Measurements from ENCODE around the gene ANP32B.
"Not testable (repeated sequence)": the region's sequence is repeated elsewhere in the genome, so short reads cannot be mapped to it uniquely, and the experiment has no call there.

Gene ANP32B

DNA sequence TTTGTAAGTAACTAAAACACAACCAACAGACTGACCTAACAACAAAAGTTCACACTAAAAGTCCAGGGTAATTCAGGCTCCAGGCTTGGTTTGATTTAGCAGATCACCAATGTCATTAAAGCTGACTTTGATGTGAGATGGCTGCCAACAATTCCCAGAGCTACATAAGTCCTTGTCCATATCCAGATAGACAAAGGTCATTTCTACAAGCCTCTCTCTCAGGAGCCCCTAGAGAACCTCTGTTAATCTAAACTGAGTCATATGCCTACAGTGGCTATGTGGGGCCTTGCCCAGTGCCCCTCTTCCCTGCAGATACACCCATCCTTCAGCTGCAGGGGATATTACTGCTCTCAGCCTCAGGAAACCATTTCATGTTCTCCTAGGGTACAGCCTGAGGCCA is 18.2 kb upstream of the ANP32B start:
- no peak for DNase-seq

DNA sequence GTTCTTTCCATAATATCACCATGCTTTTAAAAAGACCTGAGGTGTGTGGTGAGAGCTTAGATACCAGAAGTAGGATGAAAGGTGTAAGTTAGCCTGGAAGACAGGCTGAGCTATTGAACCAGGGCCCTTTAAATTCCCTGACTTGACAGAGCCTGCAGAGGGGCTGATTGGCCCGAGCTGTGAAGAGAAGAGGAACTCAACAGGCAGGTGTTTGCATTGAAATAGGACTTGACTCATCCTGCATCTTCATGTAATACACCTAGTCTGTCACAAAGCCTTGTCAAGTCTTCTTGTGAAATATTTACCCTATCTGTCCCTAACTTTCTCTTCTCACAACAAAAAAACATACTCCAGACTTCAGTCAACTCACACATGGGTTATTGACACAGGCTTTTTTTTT is 16.6 kb upstream of the ANP32B start:
- DNase-seq = no peak

DNA sequence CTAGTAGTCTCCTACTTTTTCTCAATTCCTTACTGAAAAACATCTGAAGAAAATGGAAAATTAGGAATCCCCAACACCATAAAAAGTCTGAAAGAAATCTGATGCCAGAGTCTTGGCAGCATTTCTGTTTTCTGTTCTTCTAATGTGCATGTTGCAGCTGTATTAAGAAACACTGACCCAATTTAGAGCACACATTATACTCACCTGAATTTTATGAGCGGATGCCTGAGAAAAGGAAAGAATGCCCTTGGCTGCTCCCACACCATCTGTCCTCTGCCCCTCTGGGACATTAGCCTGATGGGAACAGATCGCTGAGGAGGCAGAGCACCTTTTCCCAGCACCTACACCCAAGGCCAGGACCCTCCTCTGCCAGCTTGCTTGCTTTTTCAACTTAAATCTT is 14.1 kb upstream of the ANP32B start:
- DNase-seq = no peak

DNA sequence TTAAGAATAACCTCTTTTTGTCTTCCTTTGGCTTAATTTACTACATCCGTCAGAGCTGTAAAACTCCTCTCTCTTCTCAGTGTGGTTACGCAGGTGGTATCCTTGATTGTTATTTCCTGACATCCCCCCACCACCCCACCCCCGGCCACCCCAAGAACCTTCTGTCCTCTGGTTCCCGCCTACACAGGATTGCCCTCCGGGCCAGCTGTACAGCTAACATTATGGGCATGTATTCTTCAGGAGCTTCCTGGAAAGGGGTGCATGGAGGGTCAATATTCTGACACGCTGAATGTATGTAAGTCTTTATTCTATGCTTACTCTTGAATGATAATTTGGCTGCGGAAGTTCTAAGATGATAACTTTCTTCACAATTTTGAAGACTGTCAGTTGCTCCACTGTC is 13.0 kb upstream of the ANP32B start:
- DNase-seq = no peak

DNA sequence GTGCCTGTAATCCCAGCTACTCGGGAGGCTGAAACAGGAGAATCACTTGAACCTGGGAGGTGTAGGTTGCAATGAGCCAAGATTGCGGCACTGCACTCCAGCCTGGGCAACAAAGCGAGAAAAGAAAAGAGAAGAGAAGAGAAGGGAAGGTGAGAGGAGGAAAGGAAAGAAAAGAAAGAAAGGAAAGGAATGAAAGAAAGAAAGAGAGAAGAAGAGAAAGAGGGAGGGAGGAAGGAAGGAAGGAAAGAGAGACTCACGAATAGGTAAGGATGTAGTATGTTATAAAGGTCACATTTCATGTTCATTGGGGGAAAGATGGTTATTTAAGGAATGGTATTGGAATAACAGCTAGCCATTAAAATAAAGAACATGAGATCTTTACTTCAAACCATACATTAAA is 10.4 kb upstream of the ANP32B start:
- DNase-seq = no peak

DNA sequence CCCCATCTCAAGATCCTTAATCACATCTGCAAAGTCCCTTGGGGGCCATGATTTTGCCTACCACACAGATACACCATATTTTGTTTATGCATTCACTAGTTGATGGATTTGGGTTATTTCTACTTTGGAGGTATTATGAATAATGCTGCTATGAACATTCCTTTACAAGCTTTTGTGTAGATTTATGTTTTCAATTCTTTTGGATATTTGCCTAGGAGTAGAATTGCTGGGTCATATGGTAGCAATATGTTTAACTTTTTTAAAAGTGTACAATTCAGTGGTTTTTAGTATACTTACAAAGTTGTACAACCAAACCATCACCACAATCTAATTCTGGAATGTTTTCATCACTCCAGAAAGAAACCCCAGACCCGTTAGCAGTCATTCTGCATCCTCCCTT is 7.8 kb upstream of the ANP32B start:
- no peak for DNase-seq

DNA sequence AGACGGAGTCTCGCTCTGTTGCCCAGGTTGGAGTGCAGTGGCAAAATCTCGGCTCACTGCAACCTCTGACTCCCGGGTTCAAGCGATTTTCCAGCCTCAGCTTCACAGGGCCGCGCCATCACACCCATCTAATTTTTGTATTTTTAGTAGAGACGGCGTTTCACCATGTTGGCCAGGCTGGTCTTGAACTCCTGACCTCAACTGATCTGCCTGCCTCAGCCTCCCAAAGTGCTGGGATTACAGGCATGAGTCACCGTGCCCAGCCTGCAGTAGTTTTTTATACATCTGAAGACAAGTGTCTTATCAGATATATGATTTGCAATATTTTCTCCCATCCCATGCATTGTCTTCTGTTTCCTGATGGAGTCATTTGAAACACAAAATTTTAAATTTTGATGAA is 6.5 kb upstream of the ANP32B start:
- DNase-seq = not testable (repeated sequence)

DNA sequence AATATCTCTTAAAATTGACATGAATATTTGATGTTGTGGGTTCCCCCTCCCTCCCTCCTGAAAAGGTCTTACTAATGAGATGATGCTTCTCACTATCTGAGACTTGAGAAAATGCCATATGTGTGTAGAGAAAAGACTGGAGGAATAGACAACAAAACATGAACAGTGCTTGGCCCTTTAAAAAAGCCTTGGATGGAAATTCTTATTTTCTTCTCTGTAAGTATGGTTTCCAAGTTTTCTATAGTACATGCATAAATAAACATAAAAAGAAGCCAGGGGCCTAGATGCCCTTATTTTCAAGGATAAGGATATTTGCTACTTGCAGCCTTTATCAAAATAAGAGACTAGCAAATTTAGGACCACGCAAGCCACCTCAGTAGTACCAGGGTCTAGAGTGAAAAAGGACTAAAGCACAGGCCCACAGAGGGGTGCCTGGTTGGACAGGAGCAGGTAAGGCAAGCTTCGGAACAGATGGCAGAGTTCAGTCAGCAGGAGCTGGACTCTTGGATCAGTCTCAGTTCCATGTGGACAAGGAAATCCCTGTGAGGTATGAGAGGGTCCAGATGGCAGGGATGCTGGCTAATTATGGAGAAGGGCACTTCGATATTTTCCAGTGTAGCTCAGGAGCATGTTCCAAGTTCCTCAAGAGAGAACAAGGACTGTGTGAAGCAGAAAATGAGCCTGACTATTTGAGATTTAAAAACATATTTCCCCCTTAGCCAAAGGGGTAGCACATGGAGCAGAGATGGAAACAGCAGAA is 4.6 kb upstream of the ANP32B start:
- no peak for DNase-seq

DNA sequence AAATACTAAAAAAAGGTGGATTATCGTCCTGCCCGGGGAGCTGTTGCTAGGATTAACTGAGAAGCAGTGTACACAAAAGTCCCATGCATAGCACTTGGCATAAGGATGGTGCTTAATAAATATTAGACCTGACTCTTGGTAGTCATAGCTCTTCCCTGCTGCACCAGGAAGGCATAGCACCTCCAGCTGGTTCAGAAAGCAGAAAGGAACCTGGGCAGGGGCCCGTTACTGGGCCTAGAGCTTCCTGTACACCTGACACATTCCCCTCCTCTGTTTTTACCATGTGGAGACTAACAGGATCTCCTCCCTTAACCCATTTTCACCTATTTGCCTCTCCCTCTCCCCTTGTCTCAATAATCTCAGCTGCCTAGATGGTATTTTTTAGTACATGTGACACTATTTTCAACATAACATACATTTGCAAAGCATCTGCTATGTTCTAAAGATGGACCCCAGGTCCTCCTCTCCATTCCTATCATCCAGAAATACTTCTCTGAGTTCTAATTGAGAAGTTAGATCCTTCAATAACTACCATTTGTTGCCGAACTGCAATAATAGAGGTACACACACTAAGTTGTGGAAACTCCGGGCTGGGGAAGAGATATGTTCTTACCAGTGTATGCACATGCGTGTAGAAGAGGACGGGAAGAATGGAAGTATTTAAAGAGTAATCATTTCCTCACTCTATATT is 3.2 kb upstream of the ANP32B start:
- no peak for DNase-seq

DNA sequence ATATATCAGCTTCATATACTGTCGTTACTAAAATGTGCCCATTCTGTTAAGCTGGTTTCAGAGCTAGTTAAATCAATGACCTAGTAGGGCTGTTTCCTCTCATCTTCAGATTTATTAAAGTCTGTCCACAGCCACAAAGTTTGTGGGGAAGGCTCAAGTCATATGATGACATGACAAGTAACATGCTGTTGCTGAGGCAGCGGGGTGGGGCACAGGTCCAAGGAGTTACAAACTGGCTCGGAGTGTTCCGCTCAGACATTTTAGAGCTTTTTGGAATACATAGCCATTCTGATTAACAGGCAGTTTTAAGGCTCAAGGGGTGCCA is 2.7 kb upstream of the ANP32B start:
- DNase-seq = no peak

DNA sequence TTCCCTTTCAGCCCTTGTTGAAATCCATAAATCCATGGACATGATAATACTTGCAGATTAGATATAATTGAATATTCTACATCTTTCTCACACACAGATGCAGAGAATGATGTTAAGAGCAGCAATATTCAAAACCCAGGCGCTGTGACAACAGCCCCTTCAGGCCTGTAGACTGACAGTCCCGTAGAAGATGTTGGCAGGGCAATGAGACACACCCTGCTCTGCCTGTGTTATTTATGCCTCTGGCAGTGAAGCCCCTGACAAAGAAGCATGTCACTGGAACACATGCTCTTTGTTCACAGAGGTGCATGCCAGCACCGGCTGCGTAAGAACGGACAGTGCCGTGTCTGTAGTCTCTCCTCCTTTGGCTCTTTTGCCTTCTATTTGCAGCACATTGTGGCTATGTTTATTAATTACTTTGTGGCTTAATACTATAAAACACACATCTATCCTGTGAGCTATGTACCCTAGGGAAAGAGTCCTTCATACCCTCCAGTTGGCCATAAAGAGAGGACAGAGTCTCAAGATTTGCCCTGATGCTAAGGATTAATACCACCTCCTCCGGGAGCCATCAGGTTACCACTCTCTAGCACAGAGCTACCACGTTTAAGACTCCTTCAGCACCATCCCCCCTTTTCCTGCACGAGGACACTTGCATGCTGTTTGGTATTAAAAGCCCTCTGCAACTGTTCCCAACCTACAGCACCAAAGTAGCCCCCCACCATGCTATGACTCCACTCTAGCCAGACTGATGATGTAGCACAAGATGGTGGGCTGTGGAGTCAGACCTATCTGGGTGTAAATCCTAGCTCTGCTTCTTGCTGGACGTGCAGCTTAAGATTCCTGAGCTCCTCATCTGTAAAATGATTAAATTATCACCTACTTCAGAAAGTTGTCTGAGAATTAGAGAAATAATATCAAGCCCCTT is 2.0 kb upstream of the ANP32B start:
- no peak for DNase-seq

DNA sequence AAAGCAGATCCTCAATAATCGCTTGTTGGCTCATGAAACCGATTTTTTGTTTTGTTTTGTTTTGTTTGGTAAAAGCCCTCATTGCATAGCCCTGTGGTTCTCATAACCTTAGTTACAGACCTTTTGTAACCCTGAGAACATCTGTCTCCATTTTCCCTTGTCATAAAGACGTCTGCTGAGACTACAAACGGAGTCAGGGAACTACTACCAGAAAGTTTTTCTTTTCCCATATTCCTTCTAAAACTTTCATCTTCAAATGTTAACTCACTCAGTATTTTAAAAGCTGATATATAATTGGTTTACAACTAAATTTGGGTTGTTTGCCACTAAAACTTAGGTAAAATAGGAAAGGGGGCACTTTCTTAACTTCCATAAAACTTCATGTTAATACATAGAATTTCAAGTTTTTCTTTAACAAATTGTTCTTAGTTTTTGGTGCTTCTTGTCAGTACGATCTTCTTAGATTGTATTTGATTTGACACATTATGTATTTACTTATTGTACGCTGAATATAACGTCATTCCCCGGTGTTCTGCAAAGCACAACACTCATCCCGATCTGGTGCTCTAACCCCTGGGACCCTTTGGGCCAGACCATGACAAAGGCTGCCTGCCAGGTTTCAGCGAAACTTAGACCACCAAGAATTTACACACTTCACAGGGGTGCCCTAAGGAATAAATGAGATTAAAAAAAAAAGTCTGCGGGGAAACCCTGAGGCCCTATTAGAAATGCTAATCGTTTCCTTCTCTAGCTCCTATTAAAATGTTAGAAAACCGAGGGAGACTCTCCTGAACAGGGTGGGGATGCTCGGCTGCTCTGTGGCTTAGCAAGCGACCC is 1.1 kb upstream of the ANP32B start:
- no peak for DNase-seq

DNA sequence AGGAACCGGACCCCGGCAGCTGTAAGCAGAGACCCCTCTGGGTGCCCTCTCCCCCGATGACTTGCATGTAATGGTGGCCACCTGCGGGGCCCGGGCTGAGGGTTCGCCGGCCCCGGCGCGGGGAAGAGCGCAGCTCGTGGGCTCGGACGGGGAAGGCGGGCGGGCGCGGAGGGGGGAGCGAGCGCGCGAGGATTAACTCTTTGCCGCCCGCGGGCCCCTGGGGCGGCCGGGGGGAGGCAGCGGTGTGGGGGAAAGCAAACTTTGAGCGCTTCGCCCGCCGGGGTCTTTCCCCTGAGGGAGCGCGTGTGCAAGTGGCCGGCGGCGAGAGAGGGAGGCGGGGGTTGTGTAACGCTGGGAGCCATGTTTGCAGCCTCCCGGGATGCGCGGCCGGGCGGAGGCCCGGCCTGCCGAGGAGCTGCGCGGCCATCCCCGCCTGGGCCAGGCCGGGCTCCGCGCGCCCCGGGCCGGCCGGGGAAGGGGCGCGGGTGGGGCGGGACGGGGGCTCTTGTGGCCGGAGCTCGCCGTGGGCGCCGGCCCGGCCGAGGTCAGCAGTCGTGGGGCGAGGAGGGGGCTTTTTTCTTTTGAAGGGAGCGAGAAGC is 547 bp downstream of the ANP32B start:
- no peak for DNase-seq

DNA sequence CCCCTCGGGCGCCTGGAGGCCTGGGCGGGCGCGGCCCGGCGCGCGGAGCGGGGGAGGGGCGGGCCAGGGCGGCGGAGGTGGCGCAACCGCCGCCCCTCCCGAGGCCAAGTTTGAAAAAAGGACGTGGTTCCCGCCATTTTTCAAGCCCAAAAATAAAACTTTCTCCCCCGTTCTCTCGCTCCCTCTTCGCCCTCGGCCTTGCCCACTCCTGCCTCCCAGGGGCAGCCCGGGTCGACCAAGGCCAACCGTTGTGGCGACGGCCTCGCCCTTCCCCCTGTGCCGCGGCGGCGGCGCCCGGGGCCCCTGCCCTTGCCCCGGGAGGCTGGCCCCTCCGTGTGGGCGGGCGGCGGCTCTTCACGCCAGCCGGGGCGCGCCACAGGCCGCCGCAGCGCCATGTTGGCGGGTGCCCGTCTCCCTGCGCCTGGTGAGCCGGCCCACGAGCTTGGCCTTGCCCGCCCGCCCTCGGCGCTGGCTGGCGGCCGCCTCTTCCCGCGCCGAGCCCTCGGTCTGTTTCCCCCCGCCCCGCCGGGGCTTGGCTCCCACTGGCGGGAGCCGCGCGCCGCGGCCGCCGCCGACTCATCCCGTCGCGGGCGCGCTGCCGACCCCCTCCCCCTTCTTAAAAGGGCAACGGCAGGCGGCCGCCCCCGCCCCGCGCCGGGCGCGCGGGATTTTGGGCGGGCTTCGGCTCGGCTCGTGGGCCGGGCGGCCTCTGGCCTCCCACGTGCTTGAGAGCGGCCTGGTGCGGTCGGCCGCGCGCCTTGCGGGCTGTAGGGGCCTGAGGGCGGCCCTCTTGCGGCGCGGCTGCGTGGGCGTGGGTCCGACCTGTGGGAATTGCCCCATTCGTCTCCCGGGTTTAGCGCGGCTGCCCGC is 1.3 kb downstream of the ANP32B start:
- DNase-seq = no peak

DNA sequence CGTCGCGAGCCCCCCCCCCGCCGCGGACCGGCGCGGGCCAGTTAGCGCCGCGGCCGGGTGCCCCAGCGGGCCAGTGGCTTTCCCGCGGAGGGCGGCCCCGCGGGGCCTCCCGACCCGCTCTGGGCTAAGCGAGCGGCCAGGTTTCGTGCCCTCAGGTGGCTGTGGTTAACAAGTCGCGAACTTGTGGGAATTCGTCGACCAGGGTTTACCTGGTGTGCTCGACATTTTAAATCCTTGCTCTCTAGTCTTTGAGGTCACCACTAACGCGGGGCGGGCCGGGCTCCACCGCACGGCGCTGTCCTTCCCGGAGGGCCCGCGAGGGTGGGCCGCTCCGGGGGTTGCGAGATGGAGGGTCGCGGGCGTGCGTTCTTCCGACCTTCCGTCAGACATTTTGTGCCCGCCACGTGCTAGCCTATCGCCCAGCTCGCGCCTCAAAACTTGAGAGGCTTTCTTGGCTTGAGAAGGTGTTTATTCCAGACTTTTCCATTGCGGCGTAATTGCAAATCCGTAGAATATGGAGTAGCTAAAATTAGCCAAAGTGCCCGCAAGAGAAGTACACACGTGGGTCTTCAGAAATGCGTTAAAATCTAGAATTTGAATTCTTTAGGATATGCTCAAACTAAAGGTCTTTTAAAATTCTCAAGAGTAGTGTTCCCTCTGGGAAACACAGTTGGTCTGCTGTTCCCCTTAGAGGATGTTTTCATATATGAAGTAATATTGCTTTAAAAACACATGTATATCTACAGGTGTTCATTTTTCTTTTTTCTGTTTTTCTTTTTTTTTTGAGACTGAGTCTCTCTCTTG is 2.1 kb downstream of the ANP32B start:
- DNase-seq = no peak

DNA sequence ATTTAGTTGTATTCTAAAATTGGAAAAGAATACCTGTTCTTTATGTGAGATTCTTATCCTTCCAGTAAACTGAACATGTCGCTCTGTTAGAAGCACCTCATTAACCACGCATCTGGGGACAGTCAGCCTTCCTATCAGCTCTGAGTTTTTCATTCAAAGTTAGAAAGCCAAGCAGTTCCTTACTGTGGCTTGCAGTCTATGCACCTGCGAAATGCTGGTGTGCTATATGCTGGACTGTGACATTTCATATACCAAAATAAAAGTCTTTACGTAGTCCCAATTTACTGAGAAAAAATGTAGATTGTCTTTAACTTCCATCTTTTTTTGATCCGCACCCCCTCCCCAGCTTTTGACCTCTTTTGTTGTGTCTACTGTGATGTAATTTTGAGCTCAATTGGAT is 4.3 kb downstream of the ANP32B start:
- DNase-seq = no peak

DNA sequence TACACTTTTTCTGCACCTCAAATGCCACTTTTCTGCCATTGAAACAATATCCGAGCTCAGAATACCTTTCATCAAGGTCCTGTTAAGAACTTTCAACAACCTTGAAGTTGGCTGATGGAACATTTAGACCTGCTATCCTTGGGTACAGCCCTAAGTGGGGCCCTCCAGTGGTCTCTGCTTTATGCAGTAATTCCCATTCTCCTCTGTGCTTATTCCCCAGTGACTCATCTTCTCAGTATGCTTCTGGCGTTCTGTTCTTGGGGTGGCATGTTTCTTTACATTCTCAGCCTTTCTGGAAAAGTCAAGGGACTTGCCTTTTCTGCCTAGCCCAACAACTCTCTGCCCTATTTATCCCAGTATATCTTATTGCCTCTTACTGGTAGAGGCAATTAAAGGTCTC is 7.1 kb downstream of the ANP32B start:
- no peak for DNase-seq

DNA sequence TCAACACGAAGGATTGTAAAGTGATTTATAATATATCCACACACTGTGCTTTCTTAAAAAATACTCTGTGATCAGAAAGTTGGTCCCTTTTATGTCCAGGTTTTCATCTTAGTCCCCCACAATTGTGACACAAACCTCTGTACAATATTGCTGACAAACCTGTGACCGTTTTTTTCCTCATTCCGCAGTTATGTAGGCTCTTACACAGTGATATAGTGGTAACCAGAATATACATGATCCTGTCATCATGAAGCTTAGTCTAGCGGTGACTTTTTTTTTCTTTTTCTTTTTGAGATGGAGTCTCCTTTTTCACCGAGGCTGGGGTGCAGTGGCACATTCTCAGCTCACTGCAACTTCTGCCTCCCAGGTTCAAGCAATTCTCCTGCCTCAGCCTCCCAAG is 8.7 kb downstream of the ANP32B start:
- DNase-seq = no peak

DNA sequence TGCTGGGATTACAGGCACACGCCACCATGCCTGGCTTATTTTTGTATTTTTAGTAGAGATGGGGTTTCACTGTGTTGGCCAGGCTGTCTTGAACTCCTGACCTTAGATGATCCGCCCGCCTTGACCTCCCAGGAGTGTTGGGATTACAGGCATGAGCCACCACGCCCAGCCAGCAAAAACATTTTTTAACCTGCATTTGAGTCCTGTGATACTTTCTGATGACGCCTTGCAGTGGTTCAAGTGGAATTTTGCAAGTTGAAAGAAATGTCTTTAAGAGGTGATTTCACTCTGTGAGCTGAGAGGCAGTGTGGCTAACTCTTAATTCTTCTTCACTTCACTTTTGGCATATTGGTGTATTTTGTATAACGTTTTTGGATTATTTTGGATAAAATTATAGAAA is 9.1 kb downstream of the ANP32B start:
- DNase-seq = no peak

DNA sequence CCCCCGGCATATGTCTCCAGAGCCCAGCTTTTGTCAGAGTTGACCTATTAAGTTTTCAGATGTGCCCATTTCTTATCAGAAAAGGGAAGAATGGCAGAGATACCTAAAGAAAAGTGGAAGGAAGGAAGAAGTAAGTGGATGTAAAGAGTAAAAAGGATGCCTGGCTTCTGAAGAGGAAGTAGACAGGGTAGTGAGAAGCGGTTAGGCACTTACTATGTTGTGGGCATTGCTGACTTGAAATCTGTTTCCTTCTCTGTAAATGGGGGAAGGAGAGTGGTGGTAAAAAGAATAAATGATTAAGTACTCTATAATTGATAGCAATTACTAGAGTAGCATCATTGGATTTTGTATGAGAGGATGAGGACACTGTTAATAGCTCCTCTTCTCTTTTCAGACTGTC is 9.9 kb downstream of the ANP32B start:
- no peak for DNase-seq

DNA sequence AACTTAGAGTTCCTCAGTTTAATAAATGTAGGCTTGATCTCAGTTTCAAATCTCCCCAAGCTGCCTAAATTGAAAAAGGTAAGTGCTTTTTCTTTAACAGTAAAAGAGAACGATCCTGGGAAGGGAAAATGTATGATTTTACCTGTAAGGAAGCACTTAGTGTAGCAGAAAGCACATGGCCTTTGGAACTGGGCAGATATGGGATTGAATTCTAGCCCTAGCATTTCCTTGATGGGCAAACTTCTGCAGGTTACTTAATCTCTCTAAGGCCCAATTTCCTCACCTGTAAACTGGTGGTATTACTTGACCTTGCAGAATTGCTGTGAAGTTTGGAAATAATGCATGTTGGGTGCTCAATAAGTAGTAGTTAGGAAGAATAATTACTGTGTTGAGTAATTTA is 11.6 kb downstream of the ANP32B start:
- DNase-seq = no peak

Data from SIG-M5 (cell line).